Measurements from ENCODE around the gene RNF121.

RNF121 gene

DNA sequence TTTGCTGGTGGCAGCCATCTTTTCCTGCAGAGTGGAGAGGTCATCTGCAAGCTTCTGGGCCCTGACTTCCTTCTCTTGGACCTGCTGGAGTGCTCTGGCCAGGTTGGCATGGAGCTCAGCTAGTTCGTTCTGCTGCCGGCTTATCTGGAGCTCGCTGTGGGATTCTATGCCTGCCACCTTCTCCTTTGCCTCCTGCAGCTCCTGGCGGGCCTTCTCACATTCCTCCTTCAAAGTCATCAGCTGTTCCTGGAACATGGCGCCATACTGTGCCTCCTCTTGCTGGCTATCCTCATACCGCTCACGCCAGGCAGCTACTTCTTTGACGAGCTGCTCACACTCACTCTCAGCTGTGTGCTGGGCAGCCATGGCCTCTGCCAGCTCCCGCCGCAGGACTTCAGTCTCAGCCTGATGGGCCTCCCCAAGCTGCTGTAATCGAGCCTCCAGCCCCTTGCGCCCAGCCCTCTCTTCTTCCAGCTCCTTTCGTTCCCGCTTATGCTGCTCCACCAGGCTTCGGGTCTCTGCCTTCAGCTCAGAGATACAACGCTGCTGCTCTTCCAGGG lies 86.0 kb downstream of the RNF121 start:
- TF ChIP-seq, protein P1, sequence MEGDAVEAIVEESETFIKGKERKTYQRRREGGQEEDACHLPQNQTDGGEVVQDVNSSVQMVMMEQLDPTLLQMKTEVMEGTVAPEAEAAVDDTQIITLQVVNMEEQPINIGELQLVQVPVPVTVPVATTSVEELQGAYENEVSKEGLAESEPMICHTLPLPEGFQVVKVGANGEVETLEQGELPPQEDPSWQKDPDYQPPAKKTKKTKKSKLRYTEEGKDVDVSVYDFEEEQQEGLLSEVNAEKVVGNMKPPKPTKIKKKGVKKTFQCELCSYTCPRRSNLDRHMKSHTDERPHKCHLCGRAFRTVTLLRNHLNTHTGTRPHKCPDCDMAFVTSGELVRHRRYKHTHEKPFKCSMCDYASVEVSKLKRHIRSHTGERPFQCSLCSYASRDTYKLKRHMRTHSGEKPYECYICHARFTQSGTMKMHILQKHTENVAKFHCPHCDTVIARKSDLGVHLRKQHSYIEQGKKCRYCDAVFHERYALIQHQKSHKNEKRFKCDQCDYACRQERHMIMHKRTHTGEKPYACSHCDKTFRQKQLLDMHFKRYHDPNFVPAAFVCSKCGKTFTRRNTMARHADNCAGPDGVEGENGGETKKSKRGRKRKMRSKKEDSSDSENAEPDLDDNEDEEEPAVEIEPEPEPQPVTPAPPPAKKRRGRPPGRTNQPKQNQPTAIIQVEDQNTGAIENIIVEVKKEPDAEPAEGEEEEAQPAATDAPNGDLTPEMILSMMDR (IDR thresholded peaks at IDR 0.05; ENCODE audit: low read depth, low read length) = no peak
- H3K4me3 ChIP-seq (ENCODE audit: low read depth, low read length) = no peak overlapping the region

DNA sequence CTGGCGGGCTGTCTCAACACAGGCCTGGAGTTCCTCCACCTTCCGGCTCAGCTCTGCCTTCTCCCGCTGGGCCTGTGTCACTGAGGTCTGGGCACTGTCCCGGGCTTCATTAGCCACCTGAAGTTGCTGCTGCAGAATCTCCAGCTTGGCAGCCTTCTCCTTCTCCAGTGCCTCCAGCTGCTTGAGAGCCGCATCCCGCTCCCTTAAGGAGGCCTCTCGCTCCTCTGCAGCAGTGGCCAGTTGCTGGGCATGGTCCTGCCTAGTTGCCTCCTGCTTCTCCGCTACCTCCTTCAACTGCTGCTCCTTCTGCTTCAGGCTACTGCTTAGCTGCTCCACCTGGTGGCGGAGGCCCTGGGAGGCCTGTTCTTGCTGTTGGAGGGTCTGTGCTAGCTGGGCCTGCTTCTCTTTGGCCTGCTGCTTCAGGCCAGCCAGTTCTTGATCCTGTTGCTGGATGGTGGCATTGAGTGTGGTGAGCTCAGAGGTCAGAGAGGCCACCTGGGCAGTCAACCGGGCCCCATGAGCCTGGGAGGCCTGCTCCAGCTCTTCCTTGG lies 86.7 kb downstream of the RNF121 start:
- TF ChIP-seq, protein P1 (IDR thresholded peaks at IDR 0.05; ENCODE audit: low read depth, low read length) = no peak
- no peak overlapping the region for H3K4me3 ChIP-seq (ENCODE audit: low read depth, low read length)

DNA sequence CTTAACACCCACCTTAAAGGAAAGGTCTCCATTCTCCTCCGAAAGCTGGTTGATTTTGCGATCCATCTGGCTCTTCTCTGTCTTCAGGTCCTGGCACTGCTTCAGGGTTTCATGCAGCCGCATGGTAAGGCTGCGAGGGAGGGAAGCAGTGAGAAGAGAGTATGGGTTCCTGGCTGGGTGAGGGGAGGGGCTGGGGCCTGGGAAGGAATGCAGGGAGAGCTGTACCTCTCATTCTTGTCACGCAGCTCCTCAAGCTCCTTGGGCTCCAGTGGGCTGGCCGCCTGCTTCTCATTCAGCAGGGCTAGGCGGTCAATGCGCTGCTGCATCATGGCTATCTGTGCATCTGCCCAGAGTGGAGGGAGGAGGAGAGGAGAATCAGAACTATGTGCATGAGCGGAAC lies 89.3 kb downstream of the RNF121 start:
- TF ChIP-seq, protein P1 (IDR thresholded peaks at IDR 0.05; ENCODE audit: low read depth, low read length) = no peak
- no peak overlapping the region for H3K4me3 ChIP-seq (ENCODE audit: low read depth, low read length)

DNA sequence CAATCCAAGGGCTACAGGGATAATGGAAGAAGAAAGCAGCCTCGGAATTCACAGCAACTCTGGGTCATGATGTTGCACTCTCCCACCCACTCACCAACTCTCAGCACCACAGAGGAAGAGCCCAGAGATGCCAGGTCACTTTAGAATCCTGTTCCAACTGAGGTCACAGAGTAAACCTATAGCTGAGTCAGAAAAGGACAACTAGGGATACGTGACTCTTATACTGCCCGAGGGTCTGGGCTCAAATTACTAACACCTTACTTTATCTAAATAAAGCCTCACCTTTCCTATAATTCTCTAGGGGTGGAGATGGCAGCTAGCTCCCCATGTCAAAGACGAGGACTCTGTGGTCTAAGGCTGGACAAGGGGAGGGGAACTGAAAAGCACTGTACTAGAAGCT lies 94.5 kb downstream of the RNF121 start:
- no peak overlapping the region for H3K4me3 ChIP-seq (ENCODE audit: low read depth, low read length)
- TF ChIP-seq, protein P1 (IDR thresholded peaks at IDR 0.05; ENCODE audit: low read depth, low read length) = no peak

DNA sequence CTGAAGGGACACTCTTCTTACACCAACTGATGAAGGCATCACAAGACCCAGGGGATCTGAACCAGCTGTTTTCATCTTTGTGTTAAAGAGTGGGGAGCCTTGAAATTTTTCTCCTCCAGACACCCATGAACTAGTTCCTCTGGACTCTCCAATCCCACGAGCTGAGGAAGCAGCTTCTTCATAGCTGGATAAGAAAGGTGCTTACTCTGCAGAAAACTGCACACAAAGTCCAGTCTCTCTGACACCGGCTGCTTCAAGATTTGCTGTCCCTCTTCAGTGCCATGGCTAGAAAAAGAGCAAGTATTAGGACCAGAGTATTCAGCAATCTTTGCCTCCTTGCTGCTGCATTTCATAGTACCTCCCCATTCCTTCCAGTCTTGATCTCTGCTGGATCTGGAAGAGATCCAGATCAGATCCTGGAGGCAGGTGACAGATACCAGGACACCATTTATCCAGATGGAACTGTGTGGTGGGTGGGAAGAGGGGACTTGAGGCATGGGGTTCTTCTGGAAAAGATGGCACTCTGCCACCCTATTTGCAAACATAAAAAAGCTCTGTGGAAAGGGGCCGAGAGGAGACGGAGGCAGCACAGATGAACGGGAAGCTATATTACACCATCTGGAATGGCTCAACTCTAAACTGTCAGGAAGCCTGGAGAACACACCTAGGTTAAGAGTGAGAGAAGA lies 95.4 kb downstream of the RNF121 start:
- TF ChIP-seq, protein P1 (IDR thresholded peaks at IDR 0.05; ENCODE audit: low read depth, low read length) = no peak
- H3K4me3 ChIP-seq (ENCODE audit: low read depth, low read length) = no peak overlapping the region

DNA sequence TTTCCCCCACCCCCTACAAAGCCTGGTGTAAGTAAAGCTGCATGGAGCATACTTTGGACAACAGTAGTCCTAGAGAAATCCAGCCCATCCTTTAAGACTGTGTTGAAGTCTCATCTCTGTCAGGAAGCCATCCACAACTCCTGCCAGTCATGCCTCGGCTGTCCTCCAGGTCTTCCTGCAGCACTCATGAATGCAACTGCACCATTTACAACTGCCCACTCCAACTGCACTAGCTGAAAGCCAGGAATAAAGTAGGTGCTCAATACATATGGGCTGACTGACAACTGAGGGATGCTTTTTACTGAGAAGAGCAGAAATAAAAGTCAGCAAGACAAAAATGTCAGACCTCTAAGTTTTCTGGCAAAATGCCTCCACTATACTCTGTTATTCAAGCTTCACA lies 97.2 kb downstream of the RNF121 start:
- TF ChIP-seq, protein P1 (IDR thresholded peaks at IDR 0.05; ENCODE audit: low read depth, low read length) = no peak

DNA sequence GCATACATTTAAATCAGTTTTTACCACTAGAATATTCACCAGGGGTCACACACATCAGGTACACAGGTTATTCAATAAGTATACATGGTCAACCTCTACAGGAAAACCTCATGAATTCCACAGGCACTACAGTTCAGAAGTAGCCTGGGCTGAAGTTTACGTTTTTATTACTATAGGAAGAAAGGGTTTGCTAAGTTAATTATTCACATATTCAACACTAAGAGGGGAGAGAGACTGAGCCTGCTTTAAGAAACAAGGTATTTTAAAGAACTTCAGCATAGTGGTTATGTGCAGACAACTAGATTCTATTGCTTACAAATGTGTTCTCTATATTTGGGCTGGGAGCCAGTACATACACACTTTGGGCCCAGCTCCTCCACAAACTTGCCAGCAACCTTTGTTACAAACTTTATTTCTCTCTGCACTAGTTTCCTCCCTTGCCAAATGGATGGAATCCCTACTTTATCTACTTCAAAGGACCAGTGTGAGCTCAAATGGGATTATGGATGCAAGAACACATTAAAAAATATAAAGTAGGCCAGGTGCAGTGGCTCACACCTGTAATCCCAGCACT lies 101.7 kb downstream of the RNF121 start:
- TF ChIP-seq, protein P1 (IDR thresholded peaks at IDR 0.05; ENCODE audit: low read depth, low read length) = no peak
- H3K4me3 ChIP-seq (ENCODE audit: low read depth, low read length) = no peak overlapping the region

More for the DNA sequence above, 97.2 kb downstream of the RNF121 start:
- no peak overlapping the region for H3K4me3 ChIP-seq (ENCODE audit: low read depth, low read length)

Data from WI38 (cell line).